Fibroblast of the aortic adventitia (primary cell): ENCODE results near the gene PBRM1. TPM values are rescaled to one million over a fixed set of nuclear protein-coding genes. Genes with fewer than 3 reads are reported as not detected.
"Not testable (repeated sequence)": the region's sequence is repeated elsewhere in the genome, so short reads cannot be mapped to it uniquely, and the experiment has no call there.

Source experiments
- DNase-seq: peaks from one replicate; pipeline ENCODE4 v3.0.0-alpha.2; 2010; ENCODE audit warnings: low read depth
- H3K4me3 ChIP-seq: 2 replicates; pipeline ENCODE4 v1.5.1; 2011; ENCODE audit warnings: low read depth, mild to moderate bottlenecking, control low read depth, low read length, moderate library complexity
- CTCF ChIP-seq: IDR thresholded peaks from 2 replicates; pipeline ENCODE4 v1.5.1; 2011; ENCODE audit warnings: mild to moderate bottlenecking, low read length, control low read depth, inconsistent platforms; ENCODE audit not compliant: insufficient read depth
- total RNA-seq: library from RNA; depleted of rRNA; stranded (reverse); fragments of >200 nt; gene quantifications from 2 replicates; pipeline ENCODE4 v1.2.3, GENCODE V29; 2012; ENCODE audit warnings: low replicate concordance

PBRM1 gene
- 115 and 149 TPM in 2 replicates for total RNA-seq

GRCh38 chr3:52685709-52686691, at the start of gene PBRM1, which contains the start of gene GNL3:
Gene PBRM1 (minus strand): TSS chr3:52685913.
Gene GNL3 (plus strand): TSS chr3:52686032. CDS start chr3:52686093, 61 bp downstream.
- H3K4me3 ChIP-seq = peak within 1 kb of the TSS; percentile 97
- TF ChIP-seq CTCF = no peak
- DNase-seq = peak; percentile 93

DNA sequence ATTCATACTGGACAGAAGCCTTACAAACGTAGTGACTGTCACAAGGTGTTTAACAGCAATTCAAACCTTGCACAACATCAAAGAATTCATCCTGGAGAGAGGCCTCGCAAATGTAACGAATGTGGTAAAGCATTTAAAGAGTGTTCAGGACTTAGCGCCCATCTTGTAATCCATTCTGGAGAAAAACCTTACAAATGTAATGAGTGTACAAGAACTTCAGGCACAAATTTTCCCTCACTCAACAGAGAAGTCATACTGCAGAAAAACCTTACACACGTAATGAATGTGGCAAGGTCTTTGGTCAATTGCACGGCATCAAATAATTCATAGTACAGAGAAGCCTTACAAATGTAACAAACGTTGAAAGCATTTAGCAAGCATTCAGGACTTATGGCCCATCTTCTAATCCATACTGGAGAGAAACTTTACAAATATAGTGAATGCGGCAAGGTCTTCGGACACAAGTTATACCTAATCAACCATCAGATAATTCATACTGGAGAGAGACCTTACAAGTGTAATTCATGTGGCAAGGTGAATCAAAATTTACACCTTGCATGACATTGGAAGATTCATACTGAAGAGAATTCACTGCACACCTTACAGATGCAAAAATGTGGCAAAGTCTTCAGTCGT, 47.7 kb upstream of the PBRM1 start:
- no peak for TF ChIP-seq CTCF
- H3K4me3 ChIP-seq = no peak overlapping the region
- no peak for DNase-seq

DNA sequence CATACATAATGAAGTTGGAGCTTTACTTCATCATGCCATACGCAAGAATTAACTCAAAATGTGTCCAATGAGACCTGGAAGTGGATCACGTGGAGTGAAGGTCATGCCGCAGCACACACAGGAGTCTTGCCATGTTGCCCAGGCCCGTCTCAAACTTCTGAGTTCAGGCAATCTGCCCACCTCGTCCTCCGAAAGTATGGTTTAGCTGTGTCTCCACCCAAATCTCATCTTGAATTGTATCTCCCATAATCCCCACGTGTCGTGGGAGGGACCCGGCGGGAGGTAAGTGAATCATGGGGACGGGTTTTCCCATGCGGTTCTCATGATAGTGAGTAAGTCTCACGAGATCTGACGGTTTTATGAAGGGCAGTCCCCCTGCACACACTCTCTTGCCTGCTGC, 45.9 kb upstream of the PBRM1 start:
- no peak for TF ChIP-seq CTCF
- no peak overlapping the region for H3K4me3 ChIP-seq
- no peak for DNase-seq

GRCh38 chr3:52730681-52731080, 45.0 kb upstream of the PBRM1 start:
- peak; percentile 20 for DNase-seq
- H3K4me3 ChIP-seq = no peak overlapping the region
- TF ChIP-seq CTCF = no peak

- H3K4me3 ChIP-seq, DNase-seq: not testable (repeated sequence)
These were observed 43.0 kb upstream of the PBRM1 start for GRCh38 chr3:52728753-52729152.

- no peak for DNase-seq
- no peak for TF ChIP-seq CTCF
- no peak overlapping the region for H3K4me3 ChIP-seq
These were observed 38.8 kb upstream of the PBRM1 start for GRCh38 chr3:52724511-52724910.

DNA sequence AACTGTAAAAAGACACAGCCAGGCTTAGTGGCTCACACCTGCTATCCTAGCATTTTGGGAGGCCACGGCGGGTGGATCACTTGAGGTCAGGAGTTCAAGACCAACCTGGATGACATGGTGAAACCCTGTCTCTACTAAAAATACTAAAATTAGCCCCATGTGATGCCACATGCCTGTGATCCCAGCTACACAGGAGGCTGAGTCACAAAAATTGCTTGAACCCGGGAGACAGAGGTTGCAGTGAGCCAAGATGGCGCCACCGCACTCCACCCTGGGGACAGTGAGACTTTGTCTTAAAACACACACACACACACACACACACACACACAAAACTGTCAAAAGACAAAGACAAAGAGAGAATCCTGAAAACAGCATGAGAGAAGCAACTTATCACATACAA, 38.2 kb upstream of the PBRM1 start:
- DNase-seq = no peak
- H3K4me3 ChIP-seq = no peak overlapping the region
- TF ChIP-seq CTCF = no peak
